H9 (cell line): ENCODE measurements around the gene PRPS2. TPM values are rescaled to one million over a fixed set of nuclear protein-coding genes. Genes with fewer than 3 reads are reported as not detected.

ENCODE experiments used
- DNase-seq: peaks from one replicate; pipeline ENCODE4 v3.0.0-alpha.2; 2017
- H2AFZ ChIP-seq: one replicate; pipeline ENCODE4 v1.6.1; 2013; ENCODE audit warnings: mild to moderate bottlenecking, low read length, control low read depth, moderate library complexity
- H2AK5ac ChIP-seq: 2 replicates; pipeline ENCODE4 v1.6.1; 2013; ENCODE audit warnings: low read length, control low read depth, mixed read lengths; ENCODE audit not compliant: insufficient read length
- H2BK120ac ChIP-seq: one replicate; pipeline ENCODE4 v1.6.1; 2013; ENCODE audit warnings: low read depth, mild to moderate bottlenecking, low read length, control low read depth, inconsistent platforms; ENCODE audit not compliant: poor library complexity, severe bottlenecking
- H2BK12ac ChIP-seq: 2 replicates; pipeline ENCODE4 v1.6.1; 2013; ENCODE audit warnings: low read length, control low read depth, mixed read lengths, low read depth; ENCODE audit not compliant: insufficient read length
- H2BK15ac ChIP-seq: 2 replicates; pipeline ENCODE4 v1.6.1; 2013; ENCODE audit warnings: low read depth, low read length, control low read depth
- H2BK20ac ChIP-seq: one replicate; pipeline ENCODE4 v1.6.1; 2013; ENCODE audit warnings: low read depth, mild to moderate bottlenecking, low read length, control low read depth, inconsistent platforms; ENCODE audit not compliant: poor library complexity, severe bottlenecking
- H2BK5ac ChIP-seq: 2 replicates; pipeline ENCODE4 v1.6.1; 2013; ENCODE audit warnings: low read length, control low read depth, mixed read lengths; ENCODE audit not compliant: insufficient read length
- H3K14ac ChIP-seq: 2 replicates; pipeline ENCODE4 v1.6.1; 2013; ENCODE audit warnings: low read length, control low read depth; ENCODE audit not compliant: insufficient read depth
- H3K18ac ChIP-seq: 2 replicates; pipeline ENCODE4 v1.6.1; 2013; ENCODE audit warnings: low read depth, mild to moderate bottlenecking, mixed read lengths, low read length, control low read depth; ENCODE audit not compliant: insufficient read length
- H3K23ac ChIP-seq: 2 replicates; pipeline ENCODE4 v1.6.1; 2013; ENCODE audit warnings: low read length, control low read depth, mixed read lengths, low read depth; ENCODE audit not compliant: insufficient read length
- H3K23me2 ChIP-seq: 2 replicates; pipeline ENCODE4 v1.6.1; 2013; ENCODE audit warnings: low read depth, mild to moderate bottlenecking, mixed read lengths, low read length, control low read depth; ENCODE audit not compliant: insufficient read length, poor library complexity, severe bottlenecking
- H3K27ac ChIP-seq: 2 replicates; pipeline ENCODE4 v1.5.1; 2013; ENCODE audit warnings: low read length, control low read depth, mixed read lengths, low read depth; ENCODE audit not compliant: insufficient read length
- H3K27me3 ChIP-seq: 2 replicates; pipeline ENCODE4 v1.6.1; 2013; ENCODE audit warnings: low read length, control low read depth, inconsistent platforms; ENCODE audit not compliant: insufficient read depth
- H3K4ac ChIP-seq: 2 replicates; pipeline ENCODE4 v1.6.1; 2013; ENCODE audit warnings: low read depth, mild to moderate bottlenecking, control low read depth, inconsistent platforms, low read length, moderate library complexity
- H3K4me1 ChIP-seq: 2 replicates; pipeline ENCODE4 v1.6.1; 2013; ENCODE audit warnings: low read length, control low read depth, inconsistent platforms; ENCODE audit not compliant: insufficient read depth
- H3K4me2 ChIP-seq: 2 replicates; pipeline ENCODE4 v1.6.1; 2013; ENCODE audit warnings: low read length, control low read depth, mixed read lengths; ENCODE audit not compliant: insufficient read length, insufficient read depth
- H3K56ac ChIP-seq: 2 replicates; pipeline ENCODE4 v1.6.1; 2013; ENCODE audit warnings: low read depth, mild to moderate bottlenecking, mixed read lengths, low read length, control low read depth; ENCODE audit not compliant: insufficient read length
- H3K79me1 ChIP-seq: 2 replicates; pipeline ENCODE4 v1.6.1; 2013; ENCODE audit warnings: low read depth, mild to moderate bottlenecking, moderate library complexity, low read length, control low read depth, inconsistent platforms; ENCODE audit not compliant: insufficient read depth, poor library complexity, severe bottlenecking
- H3K79me2 ChIP-seq: 2 replicates; pipeline ENCODE4 v1.6.1; 2013; ENCODE audit warnings: low read length, control low read depth, inconsistent platforms; ENCODE audit not compliant: insufficient read depth
- H3K9ac ChIP-seq: 2 replicates; pipeline ENCODE4 v1.6.1; 2013; ENCODE audit warnings: low read length, control low read depth, mixed read lengths; ENCODE audit not compliant: insufficient read length; ENCODE audit errors: extremely low read depth
- H3K9me3 ChIP-seq: one replicate; pipeline ENCODE4 v1.6.1; 2013; ENCODE audit warnings: low read depth, low read length, inconsistent platforms; ENCODE audit not compliant: control insufficient read depth
- H3T11ph ChIP-seq: one replicate; pipeline ENCODE4 v1.6.1; 2013; ENCODE audit warnings: mild to moderate bottlenecking, low read length, control low read depth, inconsistent platforms
- H4K20me1 ChIP-seq: one replicate; pipeline ENCODE4 v1.6.1; 2013; ENCODE audit not compliant: control insufficient read depth, insufficient read length, insufficient read depth
- H4K5ac ChIP-seq: 2 replicates; pipeline ENCODE4 v1.6.1; 2013; ENCODE audit warnings: low read depth, mild to moderate bottlenecking, mixed read lengths, low read length, control low read depth; ENCODE audit not compliant: insufficient read length
- H4K8ac ChIP-seq: replicated peaks from 2 replicates; pipeline ENCODE4 v1.6.1; 2013; ENCODE audit warnings: low read length, control low read depth, mixed read lengths, low read depth; ENCODE audit not compliant: insufficient read length
- H4K91ac ChIP-seq: 2 replicates; pipeline ENCODE4 v1.6.1; 2013; ENCODE audit warnings: low read depth, mild to moderate bottlenecking, moderate library complexity, mixed read lengths, low read length, control low read depth; ENCODE audit not compliant: insufficient read length
- H3K27ac Mint-ChIP-seq, 3 experiments: 2 replicates in 2 of 3; 3 replicates in 1 of 3; pipeline ENCODE4 v1.8.0; 2020 to 2021; ENCODE audit warnings: mixed read lengths in 3 of 3, mild to moderate bottlenecking in 1 of 3, moderate library complexity in 1 of 3
- H3K27me3 Mint-ChIP-seq: 2 replicates; pipeline ENCODE4 v1.8.0; 2021; ENCODE audit warnings: low read depth, mild to moderate bottlenecking, moderate library complexity, mixed read lengths
- H3K36me3 Mint-ChIP-seq, 3 experiments: 2 replicates in 2 of 3; 3 replicates in 1 of 3; pipeline ENCODE4 v1.8.0; 2020 to 2021; ENCODE audit warnings: low read depth in 3 of 3, mixed read lengths in 3 of 3; ENCODE audit not compliant: insufficient read depth in 1 of 3
- H3K4me1 Mint-ChIP-seq, 2 experiments: 2 replicates each; pipeline ENCODE4 v1.8.0; 2020; ENCODE audit warnings: mixed read lengths in 2 of 2
- H3K4me3 Mint-ChIP-seq, 2 experiments: 2 replicates in 1 of 2; 3 replicates in 1 of 2; pipeline ENCODE4 v1.8.0; 2020 to 2021; ENCODE audit warnings: mild to moderate bottlenecking in 2 of 2, mixed read lengths in 2 of 2, moderate library complexity in 1 of 2
- H3K9me3 Mint-ChIP-seq, 2 experiments: 2 replicates in 1 of 2; 3 replicates in 1 of 2; pipeline ENCODE4 v1.8.0; 2020; ENCODE audit warnings: mild to moderate bottlenecking in 2 of 2, mixed read lengths in 2 of 2, moderate library complexity in 1 of 2
- CTCF ChIP-seq: fragments of 200-600 bp; sonication (generic); conservative IDR thresholded peaks from 3 replicates; pipeline ENCODE4 v1.8.0; 2021; ENCODE audit warnings: antibody characterized with exemption, mild to moderate bottlenecking
- whole genome bisulfite sequencing: extraction: QIAGEN DNeasy Blood & Tissue Kit; methylation state at CpG from one replicate; pipeline ENCODE4 v1.1.7; 2013; ENCODE audit warnings: missing lambda C conversion rate, low lambda C conversion rate, mixed read lengths; ENCODE audit not compliant: insufficient read length; ENCODE audit errors: extremely low coverage; 5-methylcytosine and 5-hydroxymethylcytosine counted together
- total RNA-seq: library from RNA; stranded (reverse); gene quantifications from 2 replicates; pipeline ENCODE4 v1.2.1, GENCODE V29; 2021

PRPS2 gene
- total RNA-seq, 1 experiment from 2014 or later = 28.0 TPM

GRCh38 chrX:12824944-12825343, 33.7 kb downstream of the PRPS2 start:
- H4K20me1 ChIP-seq = no peaks in the 10 kb centered on the region
- no peak overlapping the region; a peak in 1 of 7 replicates for H3K27ac Mint-ChIP-seq
- H3K23ac ChIP-seq = no peak overlapping the region
- no peaks in the 10 kb centered on the region for H3K4me1 ChIP-seq
- peaks cover 64 to 66% of the 10 kb centered on the region in 2 experiments for H3K9me3 Mint-ChIP-seq
- no peak overlapping the region for H2AK5ac ChIP-seq
- no peak overlapping the region for H4K8ac ChIP-seq
- no peak overlapping the region for H2BK20ac ChIP-seq
- H2BK120ac ChIP-seq = no peak overlapping the region
- no peak overlapping the region for H2BK5ac ChIP-seq
- H2BK12ac ChIP-seq = no peak overlapping the region
- no peak overlapping the region for H3T11ph ChIP-seq
- no peak overlapping the region for H4K91ac ChIP-seq
- no peak overlapping the region for H2AFZ ChIP-seq
- no peak overlapping the region for H3K14ac ChIP-seq
- no peaks in the 10 kb centered on the region; the same call in none of the 2 replicates for H3K27me3 Mint-ChIP-seq
- no peak overlapping the region for H3K9ac ChIP-seq
- WGBS = no CpG with 5 or more reads among the region's 9 CpGs
- no peaks in the 10 kb centered on the region for H3K4me1 Mint-ChIP-seq
- H3K56ac ChIP-seq = no peak overlapping the region
- H3K23me2 ChIP-seq = no peaks in the 10 kb centered on the region
- no peaks in the 10 kb centered on the region for H3K9me3 ChIP-seq
- H3K18ac ChIP-seq = no peak overlapping the region
- H4K5ac ChIP-seq = no peak overlapping the region
- H3K36me3 Mint-ChIP-seq = peaks cover 17 to 44% (median 28%) of the 10 kb centered on the region in 3 experiments; a peak in 6 of 7 replicates
- H3K79me2 ChIP-seq = no peaks in the 10 kb centered on the region
- no peak overlapping the region for H3K4me3 Mint-ChIP-seq
- H2BK15ac ChIP-seq = no peak overlapping the region
- no peak for DNase-seq
- H3K79me1 ChIP-seq = no peaks in the 10 kb centered on the region
- H3K4me2 ChIP-seq = no peak overlapping the region
- no peak overlapping the region for H3K27ac ChIP-seq
- no peak for TF ChIP-seq CTCF
- no peaks in the 10 kb centered on the region for H3K27me3 ChIP-seq
- no peak overlapping the region for H3K4ac ChIP-seq
